ENCODE data around the gene PLA2G2C.

DNA sequence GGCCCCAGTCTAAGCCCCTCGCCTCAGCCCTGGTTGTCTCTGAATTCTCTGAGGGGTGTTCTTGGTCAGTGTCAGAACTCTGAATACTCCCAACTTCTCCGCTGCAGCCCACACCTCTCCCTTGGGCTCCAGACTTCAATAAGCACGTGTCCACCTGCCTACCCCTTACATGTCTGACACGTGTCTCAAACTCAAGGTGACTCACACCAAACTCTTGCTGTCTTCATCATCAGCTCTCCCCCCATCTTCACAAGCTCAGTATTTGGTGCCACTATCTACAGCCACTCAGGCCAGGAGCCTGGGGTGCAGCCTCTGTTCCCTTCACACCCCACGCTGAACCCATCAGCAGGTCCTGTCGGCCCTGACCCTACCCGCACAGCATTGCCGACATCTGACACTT is 19.2 kb downstream of the PLA2G2C start:
- TF ChIP-seq GATA3 (IDR thresholded peaks at IDR 0.05; ENCODE audit: low read depth, low read length), result no peak
- TF ChIP-seq GATA2 (IDR thresholded peaks at IDR 0.05; ENCODE audit: low read depth, low read length), result no peak

All from SH-SY5Y (cell line).